ENCODE results near the gene FOXP1.

GRCh38 chr3:71191031-71191482, 392.5 kb downstream of the FOXP1 start:
- TF ChIP-seq REST (IDR thresholded peaks at IDR 0.05; ENCODE audit: borderline replicate concordance) (no peak), CTCF (IDR thresholded peaks at IDR 0.05; ENCODE audit: poor library complexity, severe bottlenecking) (no peak), EP300 (conservative IDR thresholded peaks at IDR 0.05; ENCODE audit: poor library complexity, severe bottlenecking) (no peak), POLR2AphosphoS5 (IDR thresholded peaks at IDR 0.05) (no peak), EZH2 (IDR thresholded peaks at IDR 0.05; ENCODE audit: borderline replicate concordance, insufficient read depth, low read length, poor library complexity, severe bottlenecking) (no peak), MXI1 (conservative IDR thresholded peaks at IDR 0.05; ENCODE audit: poor library complexity, severe bottlenecking) (no peak), SMC3 (conservative IDR thresholded peaks at IDR 0.05; ENCODE audit: poor library complexity) (no peak), TAF1 (IDR thresholded peaks at IDR 0.05; ENCODE audit: low read depth) (no peak), RAD21 (conservative IDR thresholded peaks at IDR 0.05) (no peak)
